Smooth muscle cell (in vitro differentiated cells): ENCODE results near the gene NDST1. TPM values are rescaled to one million over a fixed set of nuclear protein-coding genes. Genes with fewer than 3 reads are reported as not detected.

Experiments used
- DNase-seq: peaks from one replicate; lab custom pipeline; 2025; ENCODE audit not compliant: unreplicated experiment; lab: John Stamatoyannopoulos, UW
- H2AFZ ChIP-seq: fragments of 200-600 bp; sonication (generic); 2 replicates; pipeline ENCODE4 v1.6.0; 2016; ENCODE audit warnings: antibody characterized with exemption, low read depth, mild to moderate bottlenecking
- H3F3A ChIP-seq: fragments of 200-600 bp; sonication (generic); 2 replicates; pipeline ENCODE4 v1.6.0; 2017; ENCODE audit warnings: antibody characterized with exemption, low read depth
- H3K27ac ChIP-seq: fragments of 200-600 bp; sonication (generic); 2 replicates; pipeline ENCODE4 v1.5.1; 2016; ENCODE audit warnings: low read depth, mild to moderate bottlenecking
- H3K27me3 ChIP-seq: fragments of 200-600 bp; sonication (generic); 2 replicates; pipeline ENCODE4 v1.6.1; 2016; ENCODE audit warnings: low read depth, mild to moderate bottlenecking
- H3K36me3 ChIP-seq: fragments of 200-600 bp; sonication (generic); 2 replicates; pipeline ENCODE4 v1.5.1; 2016; ENCODE audit warnings: low read depth
- H3K4me1 ChIP-seq: fragments of 200-600 bp; sonication (generic); 2 replicates; pipeline ENCODE4 v1.5.1; 2016; ENCODE audit warnings: low read depth
- H3K4me2 ChIP-seq: fragments of 200-600 bp; sonication (generic); 2 replicates; pipeline ENCODE4 v1.6.0; 2016; ENCODE audit warnings: mild to moderate bottlenecking
- H3K4me3 ChIP-seq: fragments of 200-600 bp; sonication (generic); 2 replicates; pipeline ENCODE4 v1.5.1; 2016; ENCODE audit warnings: mild to moderate bottlenecking
- H3K79me2 ChIP-seq: fragments of 200-600 bp; sonication (generic); 2 replicates; pipeline ENCODE4 v1.6.0; 2016; ENCODE audit warnings: low read depth, mild to moderate bottlenecking
- H3K9ac ChIP-seq: fragments of 200-600 bp; sonication (generic); 2 replicates; pipeline ENCODE4 v1.6.0; 2016; ENCODE audit warnings: low read depth
- H3K9me3 ChIP-seq: fragments of 200-600 bp; sonication (generic); replicated peaks from 2 replicates; pipeline ENCODE4 v1.5.1; 2016; ENCODE audit warnings: low read depth
- H4K20me1 ChIP-seq: fragments of 200-600 bp; sonication (generic); 2 replicates; pipeline ENCODE4 v1.6.0; 2016; ENCODE audit warnings: low read depth
- WGBS: methylation state at CpG from one replicate; pipeline ENCODE4 v1.1.7; 2016; ENCODE audit warnings: low lambda C conversion rate; 5-methylcytosine and 5-hydroxymethylcytosine counted together
- polyA plus RNA-seq: library from polyadenylated mRNA; unstranded; fragments of >200 nt; fragmentation: Nextera tagmentation; extraction: Ambion mirVana; gene quantifications from 2 replicates; pipeline ENCODE4 v1.2.1, GENCODE V29; 2016
- total RNA-seq: library from RNA; depleted of rRNA; stranded (reverse); fragments of >200 nt; gene quantifications from 2 replicates; pipeline ENCODE4 v1.2.3, GENCODE V29; 2014
- TF ChIP-seq, protein P1 (sequence below): fragments of 200-600 bp; sonication (generic); IDR thresholded peaks from 2 replicates; pipeline ENCODE4 v1.5.1; 2017; ENCODE audit warnings: borderline replicate concordance, mild to moderate bottlenecking, antibody characterized with exemption; ENCODE audit not compliant: insufficient read depth, poor library complexity, severe bottlenecking

Gene NDST1
- total and polyA plus RNA-seq, 2 experiments from 2014 or later: 32.4 to 53.0 TPM

DNA sequence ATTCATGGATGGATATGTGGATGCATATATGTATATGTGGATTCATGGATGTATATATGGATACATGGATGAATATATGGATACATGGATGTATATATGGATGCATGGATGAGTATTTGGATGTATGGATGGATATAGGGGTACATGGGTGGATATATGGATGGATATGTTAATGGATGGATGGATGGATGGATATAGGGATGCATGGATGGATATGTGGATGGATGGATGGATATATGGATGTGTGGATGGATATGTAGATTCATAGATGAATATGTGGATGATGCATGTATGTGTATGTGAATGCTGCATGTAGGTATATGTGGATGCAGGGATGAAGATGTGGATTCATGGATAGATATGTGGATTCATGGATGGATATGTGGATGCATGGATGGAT, 79.1 kb downstream of the NDST1 start:
- H3K27me3 ChIP-seq: no peaks in the 10 kb centered on the region
- no peak overlapping the region for H3K4me2 ChIP-seq
- H3K4me1 ChIP-seq: peaks cover 29% of the 10 kb centered on the region
- no peak overlapping the region for H3K27ac ChIP-seq
- H2AFZ ChIP-seq: no peak overlapping the region
- TF ChIP-seq, protein P1, sequence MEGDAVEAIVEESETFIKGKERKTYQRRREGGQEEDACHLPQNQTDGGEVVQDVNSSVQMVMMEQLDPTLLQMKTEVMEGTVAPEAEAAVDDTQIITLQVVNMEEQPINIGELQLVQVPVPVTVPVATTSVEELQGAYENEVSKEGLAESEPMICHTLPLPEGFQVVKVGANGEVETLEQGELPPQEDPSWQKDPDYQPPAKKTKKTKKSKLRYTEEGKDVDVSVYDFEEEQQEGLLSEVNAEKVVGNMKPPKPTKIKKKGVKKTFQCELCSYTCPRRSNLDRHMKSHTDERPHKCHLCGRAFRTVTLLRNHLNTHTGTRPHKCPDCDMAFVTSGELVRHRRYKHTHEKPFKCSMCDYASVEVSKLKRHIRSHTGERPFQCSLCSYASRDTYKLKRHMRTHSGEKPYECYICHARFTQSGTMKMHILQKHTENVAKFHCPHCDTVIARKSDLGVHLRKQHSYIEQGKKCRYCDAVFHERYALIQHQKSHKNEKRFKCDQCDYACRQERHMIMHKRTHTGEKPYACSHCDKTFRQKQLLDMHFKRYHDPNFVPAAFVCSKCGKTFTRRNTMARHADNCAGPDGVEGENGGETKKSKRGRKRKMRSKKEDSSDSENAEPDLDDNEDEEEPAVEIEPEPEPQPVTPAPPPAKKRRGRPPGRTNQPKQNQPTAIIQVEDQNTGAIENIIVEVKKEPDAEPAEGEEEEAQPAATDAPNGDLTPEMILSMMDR: no peak
- H3K36me3 ChIP-seq: no peaks in the 10 kb centered on the region
- no peaks in the 10 kb centered on the region for H3K79me2 ChIP-seq
- no peak overlapping the region for H3K9ac ChIP-seq
- DNase-seq: no peak
- no peaks in the 10 kb centered on the region for H3K9me3 ChIP-seq
- no peaks in the 10 kb centered on the region for H4K20me1 ChIP-seq
- peaks cover 12% of the 10 kb centered on the region for H3F3A ChIP-seq
- no peak overlapping the region for H3K4me3 ChIP-seq

DNA sequence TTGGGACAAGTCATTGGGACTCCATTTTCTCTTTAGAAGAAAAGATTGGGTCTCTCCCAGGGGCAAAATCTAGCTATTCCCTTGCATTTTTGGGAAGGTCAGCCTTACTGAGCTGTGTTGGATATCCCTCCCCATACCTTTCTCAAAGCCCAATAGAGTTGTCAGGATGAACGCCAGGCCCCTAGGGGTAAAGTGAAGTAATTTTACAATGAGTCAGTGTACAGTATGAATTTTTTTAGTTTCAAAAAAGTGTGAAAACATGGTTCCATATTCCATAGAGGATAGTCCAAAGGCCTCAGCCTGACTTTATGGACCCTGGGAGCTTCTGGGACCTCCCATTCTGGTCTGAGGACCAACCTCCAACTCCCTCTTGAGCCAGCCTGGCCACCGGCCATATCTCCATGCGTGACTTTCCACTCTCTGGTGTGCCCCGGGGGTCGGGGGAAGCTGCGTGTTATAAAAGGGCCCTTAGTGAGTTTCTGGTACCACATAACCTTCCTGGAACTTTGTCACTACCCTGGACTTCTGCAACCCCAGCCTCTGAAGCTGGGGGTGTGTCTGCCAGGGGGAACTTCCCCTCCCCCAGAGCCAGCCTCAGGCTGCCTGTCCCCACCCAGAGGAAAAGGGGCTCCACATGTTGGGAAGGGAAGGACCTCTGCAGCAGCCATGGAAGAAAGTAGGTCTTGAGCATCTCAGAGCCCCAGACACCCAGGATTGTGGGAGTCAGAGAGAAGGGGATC, 80.1 kb downstream of the NDST1 start:
- Histone ChIP-seq H3K9me3 (no peaks in the 10 kb centered on the region), H4K20me1 (no peaks in the 10 kb centered on the region), H3K79me2 (no peaks in the 10 kb centered on the region), H2AFZ (no peak overlapping the region), H3K27me3 (no peaks in the 10 kb centered on the region), H3F3A (peaks cover 20% of the 10 kb centered on the region), H3K4me3 (no peak overlapping the region), H3K9ac (no peak overlapping the region), H3K36me3 (no peaks in the 10 kb centered on the region), H3K4me1 (peaks cover 20% of the 10 kb centered on the region), H3K4me2 (no peak overlapping the region), H3K27ac (no peak overlapping the region)
- TF ChIP-seq, protein P1: no peak
- no peak for DNase-seq
- 65% methylated on average over 6 of the region's 6 CpGs for WGBS

DNA sequence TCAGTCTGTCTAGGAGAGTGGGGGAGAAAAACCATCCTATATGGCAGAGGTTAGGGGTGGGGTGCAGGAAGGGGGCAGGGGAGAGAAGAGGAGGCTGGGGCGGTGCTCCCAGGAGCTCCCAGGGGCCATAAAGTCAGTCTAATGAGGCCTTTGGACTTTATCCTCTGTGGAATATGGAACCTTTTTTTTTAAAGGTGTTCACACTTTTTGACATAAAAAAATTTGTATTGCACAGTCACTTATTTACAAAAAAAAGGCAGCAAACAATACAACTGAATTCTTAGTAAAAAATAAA, 80.6 kb downstream of the NDST1 start:
- Histone ChIP-seq H3K36me3 (no peaks in the 10 kb centered on the region), H4K20me1 (no peaks in the 10 kb centered on the region), H2AFZ (no peak overlapping the region), H3K4me3 (no peak overlapping the region), H3K79me2 (no peaks in the 10 kb centered on the region), H3K9ac (no peak overlapping the region), H3K27me3 (no peaks in the 10 kb centered on the region), H3K4me1 (peaks cover 20% of the 10 kb centered on the region), H3K4me2 (no peak overlapping the region), H3F3A (peaks cover 25% of the 10 kb centered on the region), H3K27ac (no peak overlapping the region), H3K9me3 (no peaks in the 10 kb centered on the region)
- no peak for DNase-seq
- TF ChIP-seq, protein P1: no peak
- 100% methylated on average over 1 of the region's 1 CpG for WGBS
